GM12801 (cell line): ENCODE measurements around the gene CXXC4.

Experiments used
- CTCF ChIP-seq: IDR thresholded peaks from one replicate; pipeline ENCODE4 v1.5.1; 2011; ENCODE audit warnings: control low read depth; ENCODE audit not compliant: insufficient read length; ENCODE audit errors: extremely low read depth

The CXXC4 gene

GRCh38 chr4:104446431-104447278 is 48.0 kb downstream of the CXXC4 start:
- TF ChIP-seq CTCF, result no peak

GRCh38 chr4:104444685-104445084 is 50.0 kb downstream of the CXXC4 start:
- no peak for TF ChIP-seq CTCF

DNA sequence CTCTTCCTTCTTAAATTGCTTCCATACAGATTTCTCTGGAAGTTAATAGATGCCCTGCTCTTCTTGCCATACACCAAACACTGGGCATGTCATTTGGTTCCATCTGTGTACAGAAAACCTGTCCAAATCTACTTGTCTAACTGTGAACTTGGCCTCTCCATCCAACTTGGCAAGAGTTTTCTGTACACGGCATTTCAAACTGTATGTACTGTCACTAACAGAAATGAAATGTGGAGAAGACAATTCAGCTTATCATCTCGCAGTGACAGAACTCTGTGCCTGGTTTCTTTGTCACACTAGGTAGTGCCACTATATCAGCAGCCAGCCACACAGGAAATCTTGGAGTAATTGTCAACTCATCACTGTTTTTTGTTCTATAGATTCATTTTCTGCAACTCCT is 58.2 kb downstream of the CXXC4 start:
- no peak for TF ChIP-seq CTCF

- TF ChIP-seq CTCF, result no peak
These were observed 65.4 kb downstream of the CXXC4 start for GRCh38 chr4:104429150-104429741.

DNA sequence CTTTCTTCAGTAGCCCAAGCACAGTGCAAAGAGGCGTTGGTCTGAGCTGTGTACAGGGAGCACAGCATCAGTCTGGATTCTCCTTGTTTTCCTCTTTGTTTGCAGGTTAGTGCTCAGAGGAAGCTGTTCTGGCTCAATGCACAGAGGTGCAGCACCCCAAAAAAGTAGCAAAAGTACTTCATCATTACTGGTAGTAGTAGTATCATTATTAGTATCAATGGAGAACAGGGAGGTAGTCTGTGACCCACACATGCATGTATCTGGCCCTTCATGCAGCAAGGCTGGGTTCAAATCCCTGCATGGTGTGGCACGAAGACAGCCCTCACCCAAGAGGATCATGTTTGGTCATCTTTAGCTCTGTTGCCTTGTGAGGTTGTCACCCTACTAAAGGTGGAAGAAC is 68.7 kb downstream of the CXXC4 start:
- no peak for TF ChIP-seq CTCF

- no peak for TF ChIP-seq CTCF
These were observed 69.7 kb downstream of the CXXC4 start for GRCh38 chr4:104424989-104425388.

GRCh38 chr4:104424475-104424941 is 70.2 kb downstream of the CXXC4 start:
- TF ChIP-seq CTCF, result no peak
